CD14-positive monocyte (primary cell): ENCODE results near the gene PMF1. TPM values are rescaled to one million over a fixed set of nuclear protein-coding genes. Genes with fewer than 3 reads are reported as not detected.

ENCODE experiments used
- DNase-seq, 3 donors: peaks; one replicate each; pipeline ENCODE4 v3.0.0-alpha.2; 2011 to 2022
- H2AFZ ChIP-seq: 2 replicates; pipeline ENCODE4 v1.6.0; 2012; ENCODE audit warnings: mild to moderate bottlenecking, low read depth, low read length, inconsistent platforms; ENCODE audit not compliant: insufficient read depth, poor library complexity, severe bottlenecking
- H3K27ac ChIP-seq, 2 donors: 1 replicate in 1 of 2; 2 replicates in 1 of 2; pipeline ENCODE4 v1.5.1; 2012 to 2013; ENCODE audit warnings: low read length in 2 of 2, control low read depth in 1 of 2, inconsistent platforms in 1 of 2, low read depth in 1 of 2, mild to moderate bottlenecking in 1 of 2
- H3K27me3 ChIP-seq, 2 donors: one replicate each; pipeline versions ENCODE4 v1.6.0 to v1.6.1; 2011 to 2013; ENCODE audit warnings: low read length in 2 of 2; ENCODE audit not compliant: control insufficient read depth in 2 of 2, insufficient read depth in 2 of 2
- H3K36me3 ChIP-seq, 2 donors: replicated peaks in 1 of 2; 1 replicate in 1 of 2; 2 replicates in 1 of 2; pipeline versions ENCODE4 v1.5.1 to v1.6.1; 2012 to 2013; ENCODE audit warnings: low read length in 2 of 2, control low read depth in 1 of 2, inconsistent platforms in 1 of 2, mild to moderate bottlenecking in 1 of 2; ENCODE audit not compliant: insufficient read depth in 2 of 2, control insufficient read depth in 1 of 2
- H3K4me1 ChIP-seq, 2 donors: 1 replicate in 1 of 2; 2 replicates in 1 of 2; pipeline versions ENCODE4 v1.5.1 to v1.6.1; 2012 to 2013; ENCODE audit warnings: low read length in 2 of 2, control low read depth in 1 of 2, inconsistent platforms in 1 of 2, mild to moderate bottlenecking in 1 of 2, moderate library complexity in 1 of 2; ENCODE audit not compliant: insufficient read depth in 2 of 2, control insufficient read depth in 1 of 2
- H3K4me2 ChIP-seq: replicated peaks from 2 replicates; pipeline ENCODE3; 2012; ENCODE audit warnings: low read length, moderate library complexity, mild to moderate bottlenecking; ENCODE audit not compliant: poor library complexity, severe bottlenecking; ENCODE audit errors: extremely low read depth
- H3K4me3 ChIP-seq, 3 experiments: fragments of 200-600 bp in 1 of 3; sonication (generic) in 1 of 3; replicated peaks in 1 of 3; 1 replicate in 2 of 3; 2 replicates in 1 of 3; pipeline ENCODE4 v1.5.1; 2011 to 2013; ENCODE audit warnings: low read length in 3 of 3, mild to moderate bottlenecking in 3 of 3, control low read depth in 2 of 3, low read depth in 2 of 3, inconsistent platforms in 1 of 3, moderate library complexity in 1 of 3
- H3K79me2 ChIP-seq: 2 replicates; pipeline ENCODE4 v1.6.0; 2012; ENCODE audit warnings: mild to moderate bottlenecking, control low read depth, inconsistent platforms, low read length, moderate library complexity; ENCODE audit not compliant: insufficient read depth
- H3K9ac ChIP-seq: 2 replicates; pipeline ENCODE4 v1.6.0; 2017; ENCODE audit warnings: low read length, mild to moderate bottlenecking; ENCODE audit not compliant: insufficient read depth, poor library complexity, severe bottlenecking
- H3K9me3 ChIP-seq, 2 donors: replicated peaks in 1 of 2; 1 replicate in 1 of 2; 2 replicates in 1 of 2; pipeline versions ENCODE4 v1.5.1 to v1.6.1; 2012 to 2013; ENCODE audit warnings: low read length in 2 of 2, control low read depth in 1 of 2; ENCODE audit not compliant: control insufficient read depth in 1 of 2, insufficient read depth in 1 of 2
- H4K20me1 ChIP-seq: 2 replicates; pipeline ENCODE4 v1.6.0; 2012; ENCODE audit warnings: mild to moderate bottlenecking, low read length, control low read depth, moderate library complexity; ENCODE audit not compliant: insufficient read depth
- H3K27ac Mint-ChIP-seq, 7 donors: one replicate each; pipeline ENCODE4 v1.8.0; 2020; ENCODE audit warnings: mild to moderate bottlenecking in 7 of 7, mixed read lengths in 7 of 7, moderate library complexity in 6 of 7, inconsistent platforms in 2 of 7
- H3K27me3 Mint-ChIP-seq, 3 donors: one replicate each; pipeline ENCODE4 v1.8.0; 2021 to 2022; ENCODE audit warnings: low read depth in 3 of 3, mild to moderate bottlenecking in 3 of 3, mixed read lengths in 3 of 3, moderate library complexity in 3 of 3, inconsistent platforms in 1 of 3
- H3K36me3 Mint-ChIP-seq, 2 donors: one replicate each; pipeline ENCODE4 v1.8.0; 2020; ENCODE audit warnings: mixed read lengths in 2 of 2, inconsistent platforms in 1 of 2, mild to moderate bottlenecking in 1 of 2
- H3K4me1 Mint-ChIP-seq: one replicate; pipeline ENCODE4 v1.8.0; 2020; ENCODE audit warnings: mild to moderate bottlenecking, mixed read lengths
- H3K4me3 Mint-ChIP-seq, 2 donors: one replicate each; pipeline ENCODE4 v1.8.0; 2020; ENCODE audit warnings: mild to moderate bottlenecking in 2 of 2, mixed read lengths in 2 of 2, moderate library complexity in 1 of 2
- H3K9me3 Mint-ChIP-seq, 7 donors: one replicate each; pipeline ENCODE4 v1.8.0; 2020 to 2022; ENCODE audit warnings: mixed read lengths in 7 of 7, mild to moderate bottlenecking in 6 of 7, moderate library complexity in 6 of 7, inconsistent platforms in 2 of 7
- WGBS: methylation state at CpG from one replicate; pipeline ENCODE4 v1.1.5; 2013; ENCODE audit warnings: missing lambda C conversion rate; ENCODE audit not compliant: insufficient coverage; 5-methylcytosine and 5-hydroxymethylcytosine counted together
- intact Hi-C, 2 donors: fragments of 100-400 bp; cut with micrococcal nuclease; formaldehyde crosslinking; loops; one replicate each; pipeline versions ENCODE4 v1.15.0 to v1.15.1; 2023
- polyA plus RNA-seq, 3 donors: library from polyadenylated mRNA; depleted of rRNA in 1 of 3; unstranded in 2 of 3; stranded (reverse) in 1 of 3; fragments of 300-500 nt in 2 of 3; fragments of >200 nt in 1 of 3; fragmentation: Illumina TruSeq in 2 of 3; gene quantifications; 1 replicate in 2 of 3; 2 replicates in 1 of 3; pipeline ENCODE4 v1.2.3, GENCODE V29; 2012 to 2021
- TF ChIP-seq, protein P1 (sequence below): fragments of 200-600 bp; IDR thresholded peaks from one replicate; pipeline ENCODE4 v1.8.0; 2022; ENCODE audit warnings: antibody characterized with exemption, mild to moderate bottlenecking

PMF1 gene
- polyA plus RNA-seq, 3 donors: 83.7 to 90.4 (median 86.1) TPM

- H3K27ac Mint-ChIP-seq: peak overlapping the region in 1 of 7 donors; percentile 32
These were observed 15.7 kb downstream of the PMF1 start for GRCh38 chr1:156228501-156228900.

GRCh38 chr1:156229809-156230472, 17.1 kb downstream of the PMF1 start:
- Mint-ChIP-seq H3K4me3 (no peak overlapping the region), H3K36me3 (peaks cover 51 to 66% of the 10 kb centered on the region in 2 donors), H3K9me3 (peaks cover 0 to 1% (median 0%) of the 10 kb centered on the region in 7 donors), H3K4me1 (peaks cover 4% of the 10 kb centered on the region), H3K27me3 (no peaks in the 10 kb centered on the region), H3K27ac (no peak overlapping the region)
- no peaks in the 10 kb centered on the region for H3K79me2 ChIP-seq
- H3K4me2 ChIP-seq: no peak overlapping the region
- no peaks in the 10 kb centered on the region for H4K20me1 ChIP-seq
- no peak overlapping the region for H3K27ac ChIP-seq
- no peak for DNase-seq
- H3K27me3 ChIP-seq: no peaks in the 10 kb centered on the region
- peaks cover 35 to 68% of the 10 kb centered on the region in 2 donors for H3K36me3 ChIP-seq
- intact Hi-C loops: loop anchor here in 1 of 2 donors (5.0 kb wide), 2 partner anchors 83 to 138 kb away; no protein-coding TSS in a partner anchor
- no peak overlapping the region for H3K4me3 ChIP-seq
- H3K9ac ChIP-seq: no peak overlapping the region
- WGBS: 85% methylated on average over 4 of the region's 11 CpGs
- H3K9me3 ChIP-seq: no peaks in the 10 kb centered on the region
- no peaks in the 10 kb centered on the region for H3K4me1 ChIP-seq
- TF ChIP-seq, protein P1, sequence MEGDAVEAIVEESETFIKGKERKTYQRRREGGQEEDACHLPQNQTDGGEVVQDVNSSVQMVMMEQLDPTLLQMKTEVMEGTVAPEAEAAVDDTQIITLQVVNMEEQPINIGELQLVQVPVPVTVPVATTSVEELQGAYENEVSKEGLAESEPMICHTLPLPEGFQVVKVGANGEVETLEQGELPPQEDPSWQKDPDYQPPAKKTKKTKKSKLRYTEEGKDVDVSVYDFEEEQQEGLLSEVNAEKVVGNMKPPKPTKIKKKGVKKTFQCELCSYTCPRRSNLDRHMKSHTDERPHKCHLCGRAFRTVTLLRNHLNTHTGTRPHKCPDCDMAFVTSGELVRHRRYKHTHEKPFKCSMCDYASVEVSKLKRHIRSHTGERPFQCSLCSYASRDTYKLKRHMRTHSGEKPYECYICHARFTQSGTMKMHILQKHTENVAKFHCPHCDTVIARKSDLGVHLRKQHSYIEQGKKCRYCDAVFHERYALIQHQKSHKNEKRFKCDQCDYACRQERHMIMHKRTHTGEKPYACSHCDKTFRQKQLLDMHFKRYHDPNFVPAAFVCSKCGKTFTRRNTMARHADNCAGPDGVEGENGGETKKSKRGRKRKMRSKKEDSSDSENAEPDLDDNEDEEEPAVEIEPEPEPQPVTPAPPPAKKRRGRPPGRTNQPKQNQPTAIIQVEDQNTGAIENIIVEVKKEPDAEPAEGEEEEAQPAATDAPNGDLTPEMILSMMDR: no peak
- H2AFZ ChIP-seq: no peak overlapping the region

More at GRCh38 chr1:156228501-156228900, 15.7 kb downstream of the PMF1 start:
- H3K9me3 Mint-ChIP-seq: peaks cover 0 to 1% (median 0%) of the 10 kb centered on the region in 7 donors
- no peaks in the 10 kb centered on the region for H3K27me3 Mint-ChIP-seq
- no peak overlapping the region for H3K4me3 Mint-ChIP-seq
- DNase-seq: no peak
- Histone ChIP-seq H3K9me3 (no peaks in the 10 kb centered on the region), H3K27ac (no peak overlapping the region), H3K4me2 (no peak overlapping the region), H3K27me3 (no peaks in the 10 kb centered on the region), H3K9ac (no peak overlapping the region), H3K4me3 (no peak overlapping the region), H4K20me1 (no peaks in the 10 kb centered on the region), H3K79me2 (no peaks in the 10 kb centered on the region), H3K36me3 (peaks cover 27 to 63% of the 10 kb centered on the region in 2 donors), H3K4me1 (no peaks in the 10 kb centered on the region), H2AFZ (no peak overlapping the region)
- H3K36me3 Mint-ChIP-seq: peaks cover 47 to 61% of the 10 kb centered on the region in 2 donors
- TF ChIP-seq, protein P1: no peak
- no CpG with 5 or more reads among the region's 7 CpGs for WGBS
- intact Hi-C loops: loop anchor here in 1 of 2 donors (5.0 kb wide), 2 partner anchors 81 to 136 kb away; no protein-coding TSS in a partner anchor
- H3K4me1 Mint-ChIP-seq: peaks cover 4% of the 10 kb centered on the region
